HCT116 (cell line): ENCODE measurements around the gene ZNF800. TPM values are rescaled to one million over a fixed set of nuclear protein-coding genes. Genes with fewer than 3 reads are reported as not detected.
A peak's percentile ranks its signal among the peaks of the same experiment; 100 is the strongest.

Experiments
- ATAC-seq: fragments of 200-7000 bp; cut with Tn5 transposase; 2 replicates; pipeline ENCODE4 v1.9.1; 2020; ENCODE audit warnings: mild to moderate bottlenecking, moderate library complexity
- Bru-seq: library from RNA; stranded (reverse); fragments of 400-500 nt; gene quantifications from one replicate; lab custom pipeline; 2021; lab: Mats Ljungman, UMichigan
- BruChase-seq, 2 experiments: library from RNA; stranded (reverse); fragments of 400-500 nt; gene quantifications; one replicate each; lab custom pipeline; 2021; lab: Mats Ljungman, UMichigan
- BruUV-seq: library from RNA; stranded (reverse); fragments of 400-500 nt; replicated peaks from 2 replicates; lab custom pipeline; 2021; lab: Mats Ljungman, UMichigan
- CTCF ChIA-PET: fragments of 300-600 bp; sonication (Branson Sonifier 250); formaldehyde crosslinking; loops from one replicate; lab custom pipeline; 2021; ENCODE audit warnings: antibody characterized with exemption; lab: Charles Lee
- POLR2A ChIA-PET: fragments of 300-600, 350-600 bp; sonication (Branson Sonifier 250); formaldehyde crosslinking; loops from one replicate; lab custom pipeline; 2021; ENCODE audit warnings: antibody characterized with exemption; lab: Charles Lee
- RAD21 ChIA-PET, 2 experiments: fragments of 300-600 bp; sonication (Branson Sonifier 250); formaldehyde crosslinking; loops; one replicate each; lab custom pipeline; 2023; ENCODE audit warnings: low total read pairs in 2 of 2; ENCODE audit not compliant: uncharacterized antibody in 2 of 2, unreplicated experiment in 2 of 2, low non-redundant PET in 1 of 2; lab: Charles Lee
- DNase-seq: peaks from one replicate; pipeline ENCODE4 v3.0.0-alpha.2; 2010; ENCODE audit warnings: low read depth, low spot score
- H2AFZ ChIP-seq: fragments of 200-600 bp; shearing (Covaris generic), sonication (generic); 2 replicates; pipeline ENCODE4 v1.6.1; 2017; ENCODE audit warnings: low read depth, mixed run types, mixed read lengths, antibody characterized with exemption, low read length; ENCODE audit not compliant: poor library complexity, severe bottlenecking
- H3K27ac ChIP-seq: 2 replicates; pipeline ENCODE4 v1.5.1; 2012; ENCODE audit warnings: low read depth, low read length
- H3K27me3 ChIP-seq: fragments of 200-600 bp; sonication (generic); 2 replicates; pipeline ENCODE4 v1.6.1; 2016; ENCODE audit warnings: mixed run types, low read length, mixed read lengths; ENCODE audit not compliant: insufficient read depth
- H3K36me3 ChIP-seq, 2 experiments: fragments of 200-500 bp in 1 of 2; fragments of 200-600 bp in 1 of 2; sonication (Bioruptor generic) in 1 of 2; sonication (generic) in 1 of 2; 2 replicates each; pipeline versions ENCODE4 v1.5.1 to v1.6.1; 2014 to 2016; ENCODE audit warnings: low read length in 2 of 2, inconsistent platforms in 1 of 2, mixed read lengths in 1 of 2, mixed run types in 1 of 2; ENCODE audit not compliant: insufficient read depth in 2 of 2, control insufficient read depth in 1 of 2
- H3K4me1 ChIP-seq, 2 experiments: fragments of 200-600 bp in 1 of 2; sonication (generic) in 1 of 2; 2 replicates each; pipeline versions ENCODE4 v1.5.1 to v1.6.1; 2012 to 2017; ENCODE audit warnings: low read length in 2 of 2, inconsistent platforms in 1 of 2, mild to moderate bottlenecking in 1 of 2, mixed read lengths in 1 of 2, mixed run types in 1 of 2, moderate library complexity in 1 of 2; ENCODE audit not compliant: insufficient read depth in 2 of 2, control insufficient read depth in 1 of 2
- H3K4me2 ChIP-seq: fragments of 200-600 bp; sonication (generic); 2 replicates; pipeline ENCODE4 v1.6.1; 2017; ENCODE audit warnings: mixed run types, low read length, mixed read lengths
- H3K4me3 ChIP-seq, 2 experiments: fragments of 200-600 bp in 1 of 2; sonication (generic) in 1 of 2; replicated peaks in 1 of 2; 2 replicates each; pipeline ENCODE4 v1.5.1; 2011 to 2016; ENCODE audit warnings: low read length in 2 of 2, control low read depth in 1 of 2, low read depth in 1 of 2, mild to moderate bottlenecking in 1 of 2, mixed read lengths in 1 of 2, mixed run types in 1 of 2
- H3K79me2 ChIP-seq: fragments of 200-600 bp; sonication (generic); 2 replicates; pipeline ENCODE4 v1.6.1; 2017; ENCODE audit warnings: mild to moderate bottlenecking, mixed run types, low read length, moderate library complexity, mixed read lengths; ENCODE audit not compliant: insufficient read depth
- H3K9ac ChIP-seq: fragments of 200-600 bp; sonication (generic); 2 replicates; pipeline ENCODE4 v1.6.1; 2016; ENCODE audit warnings: low read length, mixed read lengths
- H3K9me2 ChIP-seq: fragments of 200-600 bp; sonication (generic), shearing (Covaris generic); 2 replicates; pipeline ENCODE4 v1.6.1; 2017; ENCODE audit warnings: mixed run types, mild to moderate bottlenecking, moderate library complexity; ENCODE audit not compliant: insufficient read depth
- H3K9me3 ChIP-seq, 2 experiments: fragments of 200-500 bp in 1 of 2; fragments of 200-600 bp in 1 of 2; sonication (Bioruptor generic) in 1 of 2; sonication (generic) in 1 of 2; 2 replicates each; pipeline ENCODE4 v1.6.1; 2014 to 2017; ENCODE audit warnings: low read length in 2 of 2, mixed read lengths in 2 of 2, inconsistent platforms in 1 of 2, low read depth in 1 of 2, mild to moderate bottlenecking in 1 of 2, mixed run types in 1 of 2, moderate library complexity in 1 of 2; ENCODE audit not compliant: control insufficient read depth in 1 of 2, insufficient read depth in 1 of 2
- H4K20me1 ChIP-seq: fragments of 200-600 bp; sonication (generic), shearing (Covaris generic); 2 replicates; pipeline ENCODE4 v1.6.1; 2017; ENCODE audit warnings: mixed run types, mild to moderate bottlenecking, moderate library complexity; ENCODE audit not compliant: insufficient read depth
- ATF3 ChIP-seq: IDR thresholded peaks from 2 replicates; pipeline ENCODE4 v1.6.1; 2012
- CBX3 ChIP-seq: IDR thresholded peaks from 2 replicates; pipeline ENCODE4 v1.6.1; 2012; ENCODE audit warnings: low read depth
- CEBPB ChIP-seq: IDR thresholded peaks from 2 replicates; pipeline ENCODE4 v1.6.1; 2012; ENCODE audit warnings: low read depth
- EGR1 ChIP-seq: IDR thresholded peaks from 2 replicates; pipeline ENCODE4 v1.6.1; 2012; ENCODE audit warnings: low read depth
- ELF1 ChIP-seq: IDR thresholded peaks from 2 replicates; pipeline ENCODE4 v1.6.1; 2012; ENCODE audit warnings: low read depth, borderline replicate concordance
- EZH2 ChIP-seq: fragments of 200-600 bp; sonication (generic); IDR thresholded peaks from 2 replicates; pipeline ENCODE4 v1.6.1; 2017; ENCODE audit warnings: antibody characterized with exemption, mixed run types
- EZH2phosphoT487 ChIP-seq: fragments of 200-600 bp; IDR thresholded peaks from 2 replicates; pipeline ENCODE4 v1.6.1; 2018; ENCODE audit warnings: antibody characterized with exemption, borderline replicate concordance
- JUND ChIP-seq: IDR thresholded peaks from 2 replicates; pipeline ENCODE4 v1.6.1; 2012
- MAX ChIP-seq: IDR thresholded peaks from 2 replicates; pipeline ENCODE4 v1.6.1; 2012
- POLR2A ChIP-seq: IDR thresholded peaks from 2 replicates; pipeline ENCODE4 v1.7.0; 2011; ENCODE audit warnings: borderline replicate concordance; ENCODE audit not compliant: insufficient read depth, insufficient read length; ENCODE audit errors: extremely low read depth
- POLR2AphosphoS5 ChIP-seq: IDR thresholded peaks from 2 replicates; pipeline ENCODE4 v1.6.1; 2011; ENCODE audit warnings: mild to moderate bottlenecking, low read depth, low read length, moderate library complexity
- RAD21 ChIP-seq: IDR thresholded peaks from 2 replicates; pipeline ENCODE4 v1.6.1; 2012; ENCODE audit warnings: low read depth, mild to moderate bottlenecking
- REST ChIP-seq: IDR thresholded peaks from 2 replicates; pipeline ENCODE4 v1.6.1; 2012; ENCODE audit warnings: low read depth
- SIN3A ChIP-seq: IDR thresholded peaks from 2 replicates; pipeline ENCODE4 v1.6.1; 2012; ENCODE audit warnings: low read depth
- SP1 ChIP-seq: IDR thresholded peaks from 2 replicates; pipeline ENCODE4 v1.6.1; 2012; ENCODE audit warnings: low read depth
- SRF ChIP-seq: IDR thresholded peaks from 2 replicates; pipeline ENCODE4 v1.6.1; 2012; ENCODE audit warnings: low read depth
- TCF7L2 ChIP-seq: IDR thresholded peaks from 2 replicates; pipeline ENCODE4 v1.7.0; 2011; ENCODE audit warnings: borderline replicate concordance, inconsistent platforms; ENCODE audit not compliant: insufficient read depth, insufficient read length; ENCODE audit errors: extremely low read depth
- YY1 ChIP-seq: IDR thresholded peaks from 2 replicates; pipeline ENCODE4 v1.6.1; 2011; ENCODE audit warnings: low read length, low read depth, moderate library complexity, mild to moderate bottlenecking; ENCODE audit not compliant: insufficient replicate concordance; ENCODE audit errors: extremely low read depth
- ZFX ChIP-seq: fragments of 450-650 bp; IDR thresholded peaks from 2 replicates; pipeline ENCODE4 v1.6.1; 2017
- ZNF274 ChIP-seq: fragments of 200-500 bp; sonication (Bioruptor generic); IDR thresholded peaks from 2 replicates; pipeline ENCODE4 v1.6.1; 2014; ENCODE audit warnings: mild to moderate bottlenecking, low read depth, low read length, inconsistent platforms
- intact Hi-C: fragments of 100-400 bp; cut with micrococcal nuclease; formaldehyde crosslinking; loops from 2 replicates; pipeline ENCODE4 v1.10.0; 2022
- long read RNA-seq: library from polyadenylated mRNA; unstranded; transcript quantifications from one replicate; pipeline ENCODE4 v2.0.0, GENCODE V29; 2021; ENCODE audit not compliant: unreplicated experiment
- polyA plus RNA-seq: library from polyadenylated mRNA; unstranded; fragments of >200 nt; gene quantifications from 2 replicates; pipeline ENCODE4 v1.2.1, GENCODE V29; 2012; ENCODE audit warnings: missing spikeins
- total RNA-seq: library from RNA; stranded (reverse); gene quantifications from one replicate; pipeline ENCODE4 v1.2.1, GENCODE V29; 2021; ENCODE audit not compliant: unreplicated experiment

The ZNF800 gene
- total RNA-seq, result 30.9 TPM
- 8.9 and 10.6 TPM in 2 replicates for polyA plus RNA-seq
- Bru-seq, nascent RNA, result percentile 93 among the genes with signal in this experiment
- BruChase-seq, experiment 1, labeled RNA remaining after a 6-hour chase, result percentile 92 among the genes with signal in this experiment
- BruChase-seq, experiment 2, labeled RNA remaining after a 2-hour chase, result percentile 93 among the genes with signal in this experiment
- long read RNA-seq, full-length matches to known transcripts, result 11 of 44 reads
- long read RNA-seq, partial matches to known transcripts, result 16 of 44 reads
- long read RNA-seq, other reads (novel, unspliced or antisense), result 17 of 44 reads

GRCh38 chr7:127392566-127393367 lies at the start of gene ZNF800:
ZNF800 (minus strand) TSS chr7:127392708; CDS start chr7:127391557, 1,151 bp downstream.
- H2AFZ ChIP-seq, result peak within 1 kb of the TSS; percentile 72
- peak; percentile 91 for ATAC-seq
- peaks cover 7 to 15% of the 10 kb centered on the region in 2 experiments for H3K36me3 ChIP-seq
- BruUV-seq, result TSS peak; percentile 87
- POLR2A ChIA-PET, result interaction anchor here (1.0 kb wide), 1 partner anchor 9 kb away, joined by 6 read pairs; no protein-coding TSS in a partner anchor
- H3K9me2 ChIP-seq, result no peaks in the 10 kb centered on the region
- CTCF ChIA-PET, result no interaction called here
- peaks cover 4 to 13% of the 10 kb centered on the region in 2 experiments; a peak in 3 of 4 replicates for H3K4me1 ChIP-seq
- peak within 1 kb of the TSS; percentile 78 to 82 for H3K4me3 ChIP-seq
- H3K27ac ChIP-seq, result peak within 1 kb of the TSS; percentile 57
- RAD21 ChIA-PET, result no interaction called here
- H3K9me3 ChIP-seq, result no peaks in the 10 kb centered on the region
- peak within 1 kb of the TSS; percentile 90 for H3K9ac ChIP-seq
- H3K27me3 ChIP-seq, result no peaks in the 10 kb centered on the region
- H3K79me2 ChIP-seq, result peaks cover 46% of the 10 kb centered on the region
- H4K20me1 ChIP-seq, result no peaks in the 10 kb centered on the region
- peak within 1 kb of the TSS; percentile 96 for H3K4me2 ChIP-seq
- peak; percentile 69 for DNase-seq
- intact Hi-C loops, result loop anchor here (5.0 kb wide), 1 partner anchor 195 kb away; the partner anchor contains the start of genes ARF5 and GCC1
- TF ChIP-seq SIN3A (peak; percentile 86), CBX3 (no peak), POLR2AphosphoS5 (peak; percentile 95), RAD21 (no peak), POLR2A (peak; percentile 25), EGR1 (peak; percentile 80), EZH2phosphoT487 (no peak), REST (no peak), YY1 (peak; percentile 49), TCF7L2 (no peak), ELF1 (no peak; the same call in 1 of the 2 replicates), ATF3 (no peak), EZH2 (no peak), SRF (no peak), JUND (no peak), CEBPB (no peak), ZFX (no peak; the same call in 1 of the 2 replicates), MAX (peak; percentile 11; the same call in 1 of the 2 replicates), ZNF274 (no peak), SP1 (peak; percentile 15; the same call in 1 of the 2 replicates)
